ENCODE measurements around the gene ZNF81.
"Not testable (repeated sequence)": the region's sequence is repeated elsewhere in the genome, so short reads cannot be mapped to it uniquely, and the experiment has no call there.

The ZNF81 gene

DNA sequence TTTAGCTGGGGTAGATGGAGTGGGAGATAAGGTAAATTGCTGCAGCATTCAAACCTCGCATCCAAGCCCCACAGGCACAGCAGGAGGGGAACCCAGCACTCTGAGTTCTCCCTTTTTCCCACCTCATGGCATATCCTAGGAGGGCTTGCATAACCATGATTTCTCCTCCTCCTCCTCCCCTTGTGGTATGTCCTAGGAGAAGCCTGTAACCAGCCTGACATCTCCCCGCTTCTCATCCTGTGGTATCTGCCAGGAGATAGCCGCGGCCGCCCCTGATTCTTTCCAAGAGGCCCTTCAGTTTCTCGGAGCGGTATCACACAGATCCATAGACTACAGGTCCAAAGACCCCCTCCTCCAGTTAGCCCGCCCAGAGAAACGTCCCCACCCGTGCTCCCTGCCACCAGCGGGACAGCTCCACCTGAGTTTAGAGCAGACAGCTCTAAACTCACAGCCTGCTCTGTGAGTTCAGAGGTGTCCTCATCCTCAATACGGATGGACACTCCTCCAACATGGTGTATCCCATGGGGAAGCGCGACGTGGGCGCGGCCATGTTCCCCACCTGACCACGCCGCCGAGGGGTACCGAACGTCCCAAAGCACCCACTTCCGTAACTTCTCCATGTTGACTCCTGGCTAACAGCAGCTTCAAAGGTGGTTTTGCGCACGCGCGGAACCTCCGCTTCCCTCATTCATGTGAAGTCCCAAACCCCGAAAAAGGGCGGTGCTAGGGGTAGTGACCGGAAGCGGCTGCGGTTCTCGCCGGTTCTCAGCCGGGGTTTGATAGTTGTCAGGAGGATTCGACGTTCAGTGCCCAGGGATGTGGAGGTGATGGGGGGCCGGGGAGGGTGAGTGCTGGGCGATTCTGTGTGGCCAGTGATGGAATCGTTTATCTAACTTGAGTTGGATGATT, at the start of gene ZNF81:
Gene ZNF81 (plus strand): TSS at position 739 of the 909 bp plus-strand sequence. CDS start 9,366 bp downstream, outside the sequence.
- in situ Hi-C loops (cut with HindIII; ENCODE audit: low pct_unique_long_range_greater_than_20kb, low sequenced_read_pairs) = no loop called here
- peak; percentile 59 to 98 for DNase-seq (ENCODE audit: low read depth in 1 of 2, low spot score in 1 of 2)
- TF ChIP-seq JUND (IDR thresholded peaks at IDR 0.05; ENCODE audit: low read depth) = no peak

DNA sequence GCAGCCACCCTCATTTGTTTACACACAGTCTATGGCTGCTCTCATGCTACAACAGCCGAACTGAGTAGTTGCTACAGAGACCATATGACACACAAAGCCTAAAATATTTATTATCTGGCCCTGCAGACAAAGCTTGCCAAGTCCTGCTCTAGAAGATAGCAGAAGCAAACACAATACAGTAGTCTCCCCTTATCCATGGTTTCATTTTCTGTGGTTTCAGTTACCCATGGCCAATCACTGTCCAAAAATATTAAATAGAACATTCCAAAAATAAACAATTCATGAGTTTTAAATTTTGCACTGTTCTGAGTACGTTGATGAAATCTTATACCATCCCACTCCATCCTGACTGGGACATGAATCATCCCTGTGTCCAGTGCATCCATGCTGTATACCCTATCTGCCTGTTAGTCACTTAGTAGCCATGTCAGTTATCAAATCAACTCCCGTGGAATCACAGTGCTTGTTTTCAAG, 40.2 kb upstream of the ZNF81 start:
- no peak for DNase-seq (ENCODE audit: low read depth in 1 of 2, low spot score in 1 of 2)
- in situ Hi-C loops (cut with HindIII; ENCODE audit: low pct_unique_long_range_greater_than_20kb, low sequenced_read_pairs) = no loop called here
- TF ChIP-seq JUND (IDR thresholded peaks at IDR 0.05; ENCODE audit: low read depth) = no peak

DNA sequence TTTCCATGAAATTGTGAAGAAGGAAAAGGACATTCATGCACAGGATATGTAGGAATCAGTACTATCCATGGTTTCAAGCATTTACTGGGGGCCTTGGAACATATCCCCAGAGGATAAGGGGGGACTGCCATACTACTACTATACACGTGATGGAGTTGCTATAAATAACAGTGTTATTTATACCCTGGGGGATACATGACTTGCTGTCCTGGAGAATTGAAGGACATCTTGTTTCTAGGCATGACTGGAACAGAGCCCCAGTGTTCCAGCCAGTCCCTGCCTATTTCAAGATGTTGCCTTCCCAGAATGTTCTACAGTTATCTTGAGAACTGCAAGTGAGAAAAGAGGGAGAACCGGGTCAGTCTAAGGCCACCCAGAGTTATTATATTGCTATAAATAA, 39.6 kb upstream of the ZNF81 start:
- no peak for DNase-seq (ENCODE audit: low read depth in 1 of 2, low spot score in 1 of 2)
- no peak for TF ChIP-seq JUND (IDR thresholded peaks at IDR 0.05; ENCODE audit: low read depth)
- in situ Hi-C loops (cut with HindIII; ENCODE audit: low pct_unique_long_range_greater_than_20kb, low sequenced_read_pairs) = no loop called here

DNA sequence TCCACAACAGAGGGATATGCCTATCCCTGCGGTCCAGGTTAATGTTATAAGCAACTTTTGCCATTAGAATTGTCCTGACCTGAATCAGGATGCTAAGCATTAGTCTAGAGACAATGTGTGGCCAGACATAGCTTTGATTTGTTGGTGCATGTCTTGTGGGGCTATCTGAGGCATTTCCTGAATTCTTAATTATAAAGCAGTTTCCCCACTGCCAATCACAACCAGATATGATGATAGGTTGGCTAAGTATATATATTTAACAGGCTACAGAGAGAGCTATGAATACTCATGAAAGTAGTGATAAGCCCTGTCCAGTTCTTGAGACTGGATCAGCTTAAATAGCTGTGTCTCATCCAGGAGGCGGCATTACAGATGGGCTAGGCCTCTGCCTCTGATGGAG, 37.8 kb upstream of the ZNF81 start:
- no peak for TF ChIP-seq JUND (IDR thresholded peaks at IDR 0.05; ENCODE audit: low read depth)
- in situ Hi-C loops (cut with HindIII; ENCODE audit: low pct_unique_long_range_greater_than_20kb, low sequenced_read_pairs) = no loop called here

DNA sequence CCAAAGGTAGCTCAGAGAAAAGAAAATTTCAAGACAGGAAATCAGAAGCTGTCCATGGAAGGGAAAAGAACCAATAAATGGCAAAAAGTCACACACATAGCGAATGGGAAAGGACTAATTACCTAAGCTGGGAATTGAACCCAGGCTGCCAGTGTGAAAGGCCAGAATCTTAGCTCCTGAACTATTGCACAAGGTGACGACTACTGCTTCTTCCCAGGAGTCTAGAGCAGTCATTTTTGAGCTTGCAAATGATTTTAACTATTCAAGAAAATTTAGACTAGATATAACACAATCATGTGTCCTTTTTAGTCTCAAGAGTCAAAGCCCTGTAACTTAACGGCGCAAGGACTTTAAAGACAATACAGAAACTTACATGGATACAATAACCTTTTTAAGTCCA, 34.1 kb upstream of the ZNF81 start:
- TF ChIP-seq JUND (IDR thresholded peaks at IDR 0.05; ENCODE audit: low read depth) = no peak
- in situ Hi-C loops (cut with HindIII; ENCODE audit: low pct_unique_long_range_greater_than_20kb, low sequenced_read_pairs) = no loop called here
- peak; percentile 6 to 84 for DNase-seq (ENCODE audit: low read depth in 1 of 2, low spot score in 1 of 2)

More for the DNA sequence above, 37.8 kb upstream of the ZNF81 start:
- DNase-seq (ENCODE audit: low read depth in 1 of 2, low spot score in 1 of 2) = no peak

DNA sequence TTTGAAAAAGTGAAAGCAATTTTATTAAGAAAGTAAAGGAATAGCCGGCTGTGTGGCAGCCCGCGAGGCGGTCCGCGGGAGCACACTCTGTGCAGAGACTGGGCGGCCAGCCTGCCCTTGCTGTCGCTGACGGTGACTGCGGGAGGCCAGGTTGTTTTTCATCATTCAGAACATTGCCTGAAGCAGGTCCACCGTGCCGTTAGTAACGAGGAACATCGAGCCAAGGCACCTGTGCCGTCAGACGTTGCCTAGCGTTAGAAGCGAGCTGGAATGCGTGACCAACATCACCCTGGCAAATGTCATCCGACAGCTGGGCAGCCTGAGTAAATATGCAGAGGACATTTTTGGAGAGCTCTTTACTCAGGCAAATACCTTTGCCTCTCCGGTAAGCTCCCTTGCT, 33.6 kb upstream of the ZNF81 start:
- DNase-seq (ENCODE audit: low read depth in 1 of 2, low spot score in 1 of 2) = peak; percentile 7 to 78
- in situ Hi-C loops (cut with HindIII; ENCODE audit: low pct_unique_long_range_greater_than_20kb, low sequenced_read_pairs) = not testable (repeated sequence)

DNA sequence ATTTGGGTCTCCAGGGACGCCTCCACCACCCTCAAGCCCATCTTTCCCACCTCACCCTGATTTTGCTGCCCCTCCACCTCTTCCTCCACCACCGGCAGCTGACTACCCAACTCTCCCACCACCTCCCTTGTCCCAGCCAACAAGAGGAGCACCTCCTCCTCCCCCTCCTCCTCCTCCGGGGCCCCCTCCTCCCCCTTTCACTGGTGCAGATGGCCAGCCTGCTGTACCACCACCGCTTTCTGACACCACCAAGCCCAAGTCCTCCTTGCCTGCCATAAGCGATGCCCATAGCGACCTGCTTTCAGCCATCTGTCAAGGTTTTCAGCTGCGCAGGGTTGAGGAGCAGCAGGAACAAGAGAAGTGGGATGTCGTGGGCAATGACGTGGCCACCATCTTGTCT, 32.4 kb upstream of the ZNF81 start:
- no peak for DNase-seq (ENCODE audit: low read depth in 1 of 2, low spot score in 1 of 2)
- no peak for TF ChIP-seq JUND (IDR thresholded peaks at IDR 0.05; ENCODE audit: low read depth)
- in situ Hi-C loops (cut with HindIII; ENCODE audit: low pct_unique_long_range_greater_than_20kb, low sequenced_read_pairs) = no loop called here

DNA sequence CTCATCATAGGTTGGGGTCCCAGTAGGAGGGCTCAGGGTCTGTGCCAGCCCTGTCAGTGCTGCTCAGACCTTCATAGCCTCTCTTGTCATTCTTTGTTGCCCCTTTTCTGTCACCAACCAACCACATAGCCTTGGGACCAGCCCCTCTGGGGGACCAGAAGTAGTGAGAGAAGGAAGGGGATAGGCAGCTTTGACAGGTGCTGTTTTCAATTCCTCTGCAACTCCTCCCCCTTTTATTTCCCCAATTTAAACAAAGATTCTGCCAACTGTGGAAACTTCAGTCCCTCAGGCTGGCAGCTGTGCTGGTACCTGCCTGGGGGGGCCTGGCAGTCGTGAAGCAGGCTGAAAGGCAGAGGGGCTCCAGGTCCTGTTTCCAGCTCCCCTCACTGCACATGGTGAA, 30.9 kb upstream of the ZNF81 start:
- DNase-seq (ENCODE audit: low read depth in 1 of 2, low spot score in 1 of 2); in situ Hi-C loops (cut with HindIII; ENCODE audit: low pct_unique_long_range_greater_than_20kb, low sequenced_read_pairs): not testable (repeated sequence)

DNA sequence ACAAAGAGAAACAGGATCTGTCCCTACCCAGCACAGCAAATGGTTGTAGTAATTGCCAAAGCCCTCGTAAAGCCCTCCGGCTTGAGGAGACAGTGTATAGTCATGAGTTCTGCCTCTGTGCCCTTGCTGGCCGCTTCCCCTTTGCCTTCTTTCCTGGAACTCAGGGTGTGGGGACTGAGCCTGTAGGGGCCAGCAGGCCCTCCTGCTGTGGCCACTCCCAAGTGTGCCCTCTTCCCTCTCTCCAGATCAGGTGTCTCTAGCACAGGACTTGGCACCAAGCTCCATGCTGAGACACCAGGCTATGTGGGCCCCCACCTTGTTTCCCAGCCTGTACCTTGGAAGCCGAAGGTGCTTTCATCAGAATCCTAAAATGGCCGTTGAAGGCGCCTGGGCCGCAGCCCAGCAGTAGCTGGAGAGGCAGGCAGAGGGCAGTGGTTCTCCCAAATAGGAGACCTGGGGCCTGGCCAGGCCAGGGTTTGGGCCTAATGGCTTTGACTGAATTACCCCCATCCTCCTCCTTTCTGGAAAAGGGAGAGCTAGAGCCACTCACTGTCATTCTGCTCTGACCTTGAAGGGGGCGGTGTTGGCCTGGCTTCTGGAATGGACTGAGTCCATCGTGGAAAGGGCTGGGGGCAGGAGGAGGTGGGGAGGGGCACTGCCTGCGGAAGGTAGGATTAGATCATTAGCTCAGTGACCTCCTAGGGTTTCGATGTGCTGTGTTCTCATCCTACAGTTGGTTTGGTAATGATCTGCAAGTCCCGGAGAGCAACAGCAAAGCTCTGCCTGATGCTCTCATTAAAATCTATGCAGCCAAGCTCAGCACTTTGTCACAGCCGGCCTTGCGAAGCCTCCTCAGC, 30.1 kb upstream of the ZNF81 start:
- DNase-seq (ENCODE audit: low read depth in 1 of 2, low spot score in 1 of 2); in situ Hi-C loops (cut with HindIII; ENCODE audit: low pct_unique_long_range_greater_than_20kb, low sequenced_read_pairs): not testable (repeated sequence)

DNA sequence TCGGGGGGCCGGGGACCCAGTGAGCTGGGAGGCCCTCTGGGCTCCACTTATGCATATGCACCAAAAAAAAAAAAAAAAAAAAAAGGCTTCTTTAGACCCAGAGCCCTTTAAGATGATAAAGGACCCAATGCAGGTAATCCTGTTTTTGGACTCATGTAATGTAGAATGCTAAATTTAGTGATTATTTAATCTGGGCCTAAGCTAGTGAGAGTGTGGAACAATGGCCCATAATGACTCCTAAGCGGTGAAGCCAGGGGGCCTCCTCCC, 29.5 kb upstream of the ZNF81 start:
- DNase-seq (ENCODE audit: low read depth in 1 of 2, low spot score in 1 of 2); in situ Hi-C loops (cut with HindIII; ENCODE audit: low pct_unique_long_range_greater_than_20kb, low sequenced_read_pairs): not testable (repeated sequence)

DNA sequence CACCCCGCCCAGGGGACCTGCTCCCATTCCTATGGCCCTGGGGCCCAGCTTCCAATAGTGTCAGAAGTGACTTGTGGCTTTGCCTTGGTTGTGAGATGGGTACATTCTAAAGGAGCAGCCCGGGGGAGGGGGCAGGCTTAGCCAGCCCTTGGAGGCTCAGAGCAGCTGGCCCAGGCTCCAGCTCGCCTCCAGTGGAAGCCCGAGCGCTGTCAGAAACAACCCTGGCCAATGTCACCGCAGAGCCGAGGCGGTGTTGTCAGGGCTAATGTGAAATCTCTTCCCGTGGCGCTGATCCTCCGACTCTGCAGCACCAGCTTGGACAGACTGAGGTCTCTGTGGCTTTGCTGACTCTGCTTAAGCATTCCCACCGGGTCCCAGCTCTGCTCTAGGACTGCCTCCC, 29.2 kb upstream of the ZNF81 start:
- in situ Hi-C loops (cut with HindIII; ENCODE audit: low pct_unique_long_range_greater_than_20kb, low sequenced_read_pairs) = no loop called here
- no peak for TF ChIP-seq JUND (IDR thresholded peaks at IDR 0.05; ENCODE audit: low read depth)
- DNase-seq (ENCODE audit: low read depth in 1 of 2, low spot score in 1 of 2) = no peak

DNA sequence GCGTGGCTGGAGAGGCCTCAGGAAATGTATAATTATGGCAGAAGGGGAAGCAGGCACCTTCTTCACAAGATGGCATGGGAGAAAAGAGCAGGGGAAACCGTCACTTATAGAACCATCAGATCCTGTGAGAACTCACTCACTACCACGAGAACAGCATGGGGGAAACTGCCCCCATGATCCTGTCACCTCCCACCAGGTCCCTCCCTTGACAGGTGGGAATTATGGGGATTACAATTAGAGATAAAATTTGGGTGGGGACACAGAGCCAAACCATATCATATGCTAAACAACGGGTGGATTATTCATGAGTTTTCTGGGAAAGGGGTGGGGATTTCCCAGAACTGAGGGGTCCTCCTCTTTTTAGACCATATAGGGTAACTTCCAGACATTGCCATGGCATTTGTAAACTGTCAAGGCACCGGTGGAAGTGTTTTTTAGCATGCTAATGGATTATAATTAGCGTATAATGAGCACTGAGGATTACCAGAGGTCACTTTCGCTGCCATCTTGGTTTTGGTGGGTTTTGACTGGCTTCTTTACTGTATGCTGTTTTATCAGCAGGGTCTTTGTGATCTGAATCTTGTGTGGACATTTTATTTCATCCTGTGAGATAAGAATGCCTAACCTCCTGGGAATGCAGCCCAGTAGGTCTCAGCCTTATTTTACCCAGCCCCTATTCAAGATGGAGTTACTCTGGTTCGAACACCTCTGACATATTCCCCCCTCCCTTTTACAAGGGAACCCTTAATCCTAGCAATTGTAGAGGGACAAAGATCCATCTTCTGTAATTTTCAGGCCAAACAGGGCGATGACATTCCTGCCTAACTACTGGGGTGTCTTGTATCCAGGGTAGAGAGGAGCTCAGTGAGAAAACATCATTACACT, 27.6 kb upstream of the ZNF81 start:
- DNase-seq (ENCODE audit: low read depth in 1 of 2, low spot score in 1 of 2) = no peak
- in situ Hi-C loops (cut with HindIII; ENCODE audit: low pct_unique_long_range_greater_than_20kb, low sequenced_read_pairs) = no loop called here
- TF ChIP-seq JUND (IDR thresholded peaks at IDR 0.05; ENCODE audit: low read depth) = no peak
